ENCODE measurements around the gene HDAC9. TPM values are rescaled to one million over a fixed set of nuclear protein-coding genes. Genes with fewer than 3 reads are reported as not detected.

HDAC9 gene
- total RNA-seq, 4 donors from 2014 or later: 3.0 to 14.0 (median 5.6) TPM

DNA sequence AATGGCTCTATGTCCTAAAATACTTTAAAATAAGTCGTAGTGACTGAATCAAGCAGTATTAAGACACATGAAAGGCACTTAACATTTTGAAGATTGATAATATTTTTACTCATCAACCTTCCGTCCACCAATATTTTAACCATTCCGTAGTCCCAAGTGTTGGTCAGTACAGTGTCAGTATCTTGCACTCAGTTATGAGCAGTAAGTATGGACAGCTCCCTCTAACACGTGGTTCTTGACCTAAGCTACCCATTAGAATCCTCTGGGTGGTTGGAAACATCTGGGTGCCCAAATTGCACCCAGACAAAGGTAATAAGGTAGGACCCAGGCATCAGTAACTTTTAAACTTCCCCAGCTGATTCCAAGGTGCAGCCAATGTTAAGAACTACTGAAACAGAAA, 260.2 kb downstream of the HDAC9 start:
- Histone ChIP-seq H3K4me1 (no peaks in the 10 kb centered on the region), H3K4me3 (no peak overlapping the region), H3K36me3 (no peaks in the 10 kb centered on the region), H3K9me3 (no peaks in the 10 kb centered on the region), H3K27me3 (no peaks in the 10 kb centered on the region), H3K27ac (no peak overlapping the region)
- intact Hi-C loops (cut with DNase I; ENCODE audit: low total_unique reads) (no loop called here), in situ Hi-C loops (cut with MboI; ENCODE audit: low sequenced_read_pairs in 4 of 4) (no loop called here)
- no peak for DNase-seq
- ATAC-seq: no peak
- TF ChIP-seq POLR2A (IDR thresholded peaks at IDR 0.05): no peak
- TF ChIP-seq, protein P1, sequence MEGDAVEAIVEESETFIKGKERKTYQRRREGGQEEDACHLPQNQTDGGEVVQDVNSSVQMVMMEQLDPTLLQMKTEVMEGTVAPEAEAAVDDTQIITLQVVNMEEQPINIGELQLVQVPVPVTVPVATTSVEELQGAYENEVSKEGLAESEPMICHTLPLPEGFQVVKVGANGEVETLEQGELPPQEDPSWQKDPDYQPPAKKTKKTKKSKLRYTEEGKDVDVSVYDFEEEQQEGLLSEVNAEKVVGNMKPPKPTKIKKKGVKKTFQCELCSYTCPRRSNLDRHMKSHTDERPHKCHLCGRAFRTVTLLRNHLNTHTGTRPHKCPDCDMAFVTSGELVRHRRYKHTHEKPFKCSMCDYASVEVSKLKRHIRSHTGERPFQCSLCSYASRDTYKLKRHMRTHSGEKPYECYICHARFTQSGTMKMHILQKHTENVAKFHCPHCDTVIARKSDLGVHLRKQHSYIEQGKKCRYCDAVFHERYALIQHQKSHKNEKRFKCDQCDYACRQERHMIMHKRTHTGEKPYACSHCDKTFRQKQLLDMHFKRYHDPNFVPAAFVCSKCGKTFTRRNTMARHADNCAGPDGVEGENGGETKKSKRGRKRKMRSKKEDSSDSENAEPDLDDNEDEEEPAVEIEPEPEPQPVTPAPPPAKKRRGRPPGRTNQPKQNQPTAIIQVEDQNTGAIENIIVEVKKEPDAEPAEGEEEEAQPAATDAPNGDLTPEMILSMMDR (IDR thresholded peaks at IDR 0.05 in 4 of 5, conservative IDR thresholded peaks at IDR 0.05 in 1 of 5): no peak

DNA sequence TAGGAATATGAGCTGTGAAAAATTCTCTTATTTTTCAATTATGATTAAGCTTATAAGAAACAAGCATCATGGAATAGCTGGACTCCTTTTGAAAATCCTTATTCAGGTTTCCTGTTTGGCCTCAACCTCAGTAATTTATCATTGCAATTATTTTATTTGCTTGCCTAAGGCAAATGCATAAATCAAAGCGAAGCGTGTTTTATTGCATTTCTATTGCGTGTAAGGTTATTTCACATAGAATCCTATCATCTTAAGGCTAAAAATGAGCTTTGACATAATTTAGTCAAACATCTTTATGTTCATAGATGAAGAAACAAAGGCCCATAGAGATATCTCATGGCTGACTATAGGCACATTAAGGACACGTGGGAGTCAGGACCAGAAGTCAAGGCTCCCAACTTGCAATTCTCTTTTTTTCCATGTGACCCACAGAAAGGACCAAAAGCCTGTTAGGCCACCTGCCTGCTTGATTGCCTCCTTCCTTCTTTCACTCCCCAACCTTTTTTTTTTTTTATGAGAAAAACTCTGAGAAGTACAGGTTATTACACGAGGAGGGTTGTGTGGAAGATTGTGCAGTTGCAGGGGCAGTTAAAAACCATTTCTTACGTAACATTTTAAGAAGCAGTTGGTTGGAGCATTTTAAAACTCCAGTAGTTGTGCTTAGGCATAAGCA, 261.0 kb downstream of the HDAC9 start:
- TF ChIP-seq, protein P1 (IDR thresholded peaks at IDR 0.05 in 4 of 5, conservative IDR thresholded peaks at IDR 0.05 in 1 of 5): no peak
- TF ChIP-seq POLR2A (IDR thresholded peaks at IDR 0.05): no peak
- DNase-seq (no peak), ATAC-seq (no peak)
- Histone ChIP-seq H3K4me1 (no peaks in the 10 kb centered on the region), H3K27ac (no peak overlapping the region), H3K4me3 (no peak overlapping the region), H3K27me3 (no peaks in the 10 kb centered on the region), H3K36me3 (no peaks in the 10 kb centered on the region), H3K9me3 (no peaks in the 10 kb centered on the region)
- in situ Hi-C loops (cut with MboI; ENCODE audit: low sequenced_read_pairs in 4 of 4): no loop called here
- intact Hi-C loops (cut with DNase I; ENCODE audit: low total_unique reads): no loop called here

DNA sequence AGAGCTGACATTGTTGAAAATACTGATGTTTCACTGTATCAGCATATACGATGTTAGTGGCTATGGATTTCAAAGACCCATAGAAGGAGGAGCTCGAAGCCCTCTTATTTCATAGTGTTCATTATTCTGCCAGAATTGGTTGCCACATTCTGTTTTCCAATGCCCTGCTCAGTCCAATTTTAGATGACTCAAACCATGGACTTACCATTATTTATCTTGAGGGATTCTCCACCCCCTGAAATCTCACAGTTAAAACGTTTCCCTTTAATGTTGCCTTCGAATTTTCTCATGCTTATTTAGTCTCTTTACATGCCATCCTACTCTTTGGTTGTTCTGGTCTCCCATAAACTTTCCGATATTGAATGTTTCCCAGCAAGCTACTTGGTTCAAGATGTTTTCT, 264.5 kb downstream of the HDAC9 start:
- no peaks in the 10 kb centered on the region for H3K27me3 ChIP-seq
- DNase-seq: no peak
- in situ Hi-C loops (cut with MboI; ENCODE audit: low sequenced_read_pairs in 4 of 4): no loop called here
- H3K9me3 ChIP-seq: no peaks in the 10 kb centered on the region
- H3K27ac ChIP-seq: no peak overlapping the region
- intact Hi-C loops (cut with DNase I; ENCODE audit: low total_unique reads): no loop called here
- ATAC-seq: no peak
- H3K4me3 ChIP-seq: no peak overlapping the region
- H3K4me1 ChIP-seq: no peaks in the 10 kb centered on the region
- no peaks in the 10 kb centered on the region for H3K36me3 ChIP-seq
- no peak for TF ChIP-seq POLR2A (IDR thresholded peaks at IDR 0.05)
- TF ChIP-seq, protein P1 (IDR thresholded peaks at IDR 0.05 in 4 of 5, conservative IDR thresholded peaks at IDR 0.05 in 1 of 5): no peak

DNA sequence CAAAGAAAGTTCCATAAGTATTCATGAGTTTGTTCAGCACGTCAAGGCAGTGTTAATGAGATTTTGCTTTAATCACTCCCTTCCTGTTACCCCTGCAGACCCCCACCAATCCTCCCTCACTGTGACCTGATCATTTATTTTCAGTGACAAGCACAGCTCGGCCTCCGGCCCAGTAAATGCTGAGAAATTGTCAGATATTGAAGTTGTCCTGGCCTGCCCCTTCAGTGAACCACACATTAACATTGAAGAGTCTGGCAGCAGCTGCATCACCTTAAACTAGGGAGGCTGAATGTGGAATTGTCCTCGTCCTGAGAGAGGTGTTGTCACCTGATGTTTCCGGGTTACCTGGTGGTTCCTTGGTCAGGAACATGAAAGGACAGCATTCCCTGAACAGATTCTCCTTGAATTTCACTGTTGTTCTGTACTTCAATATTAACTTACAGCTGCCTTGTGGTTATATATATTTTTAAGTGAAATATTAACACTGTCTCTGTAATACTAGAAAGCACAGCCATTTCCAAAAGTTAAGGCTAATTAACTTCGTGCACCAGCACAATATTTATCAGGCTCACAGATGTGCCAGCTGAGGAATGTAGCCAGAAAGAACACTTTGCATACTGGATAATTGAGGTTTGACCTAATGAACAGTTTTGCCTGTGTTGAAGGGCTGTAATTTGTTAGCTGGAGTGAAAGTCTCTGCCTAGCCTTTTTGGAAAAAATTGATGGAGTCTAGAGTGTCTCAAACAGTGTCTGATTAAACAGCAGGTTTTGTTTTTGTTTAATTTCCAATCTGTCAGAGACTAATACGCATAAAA, 265.3 kb downstream of the HDAC9 start:
- Histone ChIP-seq H3K9me3 (no peaks in the 10 kb centered on the region), H3K27me3 (no peaks in the 10 kb centered on the region), H3K4me1 (no peaks in the 10 kb centered on the region), H3K4me3 (no peak overlapping the region), H3K27ac (no peak overlapping the region), H3K36me3 (no peaks in the 10 kb centered on the region)
- ATAC-seq: no peak
- in situ Hi-C loops (cut with MboI; ENCODE audit: low sequenced_read_pairs in 4 of 4) (no loop called here), intact Hi-C loops (cut with DNase I; ENCODE audit: low total_unique reads) (no loop called here)
- TF ChIP-seq, protein P1 (IDR thresholded peaks at IDR 0.05 in 4 of 5, conservative IDR thresholded peaks at IDR 0.05 in 1 of 5): no peak
- DNase-seq: no peak
